Psoas muscle (tissue), 8 donors: Measurements from ENCODE around the gene CCDC85B. TPM values are rescaled to one million over a fixed set of nuclear protein-coding genes. Genes with fewer than 3 reads are reported as not detected.
A peak's percentile ranks its signal among the peaks of the same experiment; 100 is the strongest.
"Not testable (repeated sequence)": the region's sequence is repeated elsewhere in the genome, so short reads cannot be mapped to it uniquely, and the experiment has no call there.

Experiments used
- ATAC-seq, 4 donors: fragments of 200-7000 bp; cut with Tn5 transposase; one replicate each; pipeline ENCODE4 v1.9.1; 2020; ENCODE audit warnings: moderate library complexity in 3 of 4, mild to moderate bottlenecking in 2 of 4
- DNase-seq, 2 donors: peaks; one replicate each; pipeline ENCODE4 v3.0.0-alpha.2; 2020
- H3K27ac ChIP-seq: fragments of 200-600 bp; one replicate; pipeline ENCODE4 v1.8.0; 2022
- H3K27me3 ChIP-seq, 3 donors: fragments of 200-600 bp in 1 of 3; one replicate each; pipeline versions ENCODE4 v1.6.1 to v1.8.0; 2013 to 2022; ENCODE audit warnings: low read length in 2 of 3, mild to moderate bottlenecking in 2 of 3, moderate library complexity in 1 of 3; ENCODE audit not compliant: insufficient read depth in 3 of 3
- H3K36me3 ChIP-seq, 2 donors: fragments of 200-600 bp in 1 of 2; one replicate each; pipeline versions ENCODE4 v1.6.1 to v1.8.0; 2013 to 2022; ENCODE audit warnings: low read depth in 1 of 2, mild to moderate bottlenecking in 1 of 2, moderate library complexity in 1 of 2; ENCODE audit not compliant: insufficient read depth in 1 of 2
- H3K4me1 ChIP-seq: fragments of 200-600 bp; one replicate; pipeline ENCODE4 v1.8.0; 2022
- H3K4me3 ChIP-seq: fragments of 200-600 bp; one replicate; pipeline ENCODE4 v1.8.0; 2022; ENCODE audit warnings: mild to moderate bottlenecking
- H3K9me3 ChIP-seq: fragments of 200-600 bp; one replicate; pipeline ENCODE4 v1.8.0; 2022
- WGBS, 3 donors: extraction: QIAGEN DNeasy Blood & Tissue Kit; methylation state at CpG; one replicate each; pipeline versions ENCODE4 v1.1.6 to v1.1.7; 2013; 5-methylcytosine and 5-hydroxymethylcytosine counted together
- intact Hi-C, 2 donors: fragments of 100-400 bp; cut with DNase I; formaldehyde crosslinking; loops; one replicate each; pipeline versions ENCODE4 v1.11.0 to v1.14.2; 2022
- polyA plus RNA-seq, 3 donors: library from polyadenylated mRNA; stranded (reverse); fragments of 200-250 nt; gene quantifications; one replicate each; pipeline ENCODE4 v1.2.3, GENCODE V29; 2013
- total RNA-seq, 4 donors: library from RNA; stranded (reverse); fragmentation: NEBNext Ultra II Directional in 2 of 4; extraction: Animal tissue kit (Norgen Biotek cat#: 25700) in 2 of 4; gene quantifications; one replicate each; pipeline versions ENCODE4 v1.2.1 to v1.2.4, GENCODE V29; 2021 to 2023
- TF ChIP-seq, protein P1 (sequence below): fragments of 200-600 bp; IDR thresholded peaks from one replicate; pipeline ENCODE4 v1.8.0; 2022; ENCODE audit warnings: antibody characterized with exemption
- donor health status: healthy with polysubstance abuse.
- donor health status: DM: no; HTN: no; CAD: no; lungs with moderate emphysema.
- donor health status: Bipolar disorder and iron deficiency.
- donor health status: healthy.
- donor health status: DM: yes; HTN: yes; CAD: no.
- donor health status: DM: no; HTN: no; CAD: no.
- donor health status: DM: no; HTN: no; CAD: no.
- donor health status: DM: yes; HTN: yes; CAD: no.

Gene CCDC85B
- total and polyA plus RNA-seq, 7 donors = 16.7 to 39.6 (median 26.5) TPM

DNA sequence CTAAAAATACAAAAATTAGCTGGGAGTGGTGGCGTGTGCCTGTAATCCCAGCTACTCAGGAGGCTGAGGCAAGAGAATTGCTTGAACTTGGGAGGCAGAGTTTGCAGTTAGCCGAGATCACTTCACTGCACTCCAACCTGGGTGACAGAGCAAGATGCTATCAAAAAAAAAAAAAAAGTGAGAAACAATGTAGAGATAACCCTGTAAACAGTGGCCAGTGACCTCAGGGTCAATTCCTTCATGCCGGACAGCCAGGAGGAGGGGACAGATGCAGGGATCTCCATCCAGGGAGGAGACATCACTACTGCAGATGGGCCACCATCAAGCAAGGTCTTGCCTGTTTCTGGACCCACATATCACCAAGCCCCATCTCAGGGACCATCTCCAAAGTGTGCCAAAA, 42.7 kb upstream of the CCDC85B start:
- 79 to 89% (median 82%) methylated on average over 3 of the region's 3 CpGs for WGBS, 3 donors

DNA sequence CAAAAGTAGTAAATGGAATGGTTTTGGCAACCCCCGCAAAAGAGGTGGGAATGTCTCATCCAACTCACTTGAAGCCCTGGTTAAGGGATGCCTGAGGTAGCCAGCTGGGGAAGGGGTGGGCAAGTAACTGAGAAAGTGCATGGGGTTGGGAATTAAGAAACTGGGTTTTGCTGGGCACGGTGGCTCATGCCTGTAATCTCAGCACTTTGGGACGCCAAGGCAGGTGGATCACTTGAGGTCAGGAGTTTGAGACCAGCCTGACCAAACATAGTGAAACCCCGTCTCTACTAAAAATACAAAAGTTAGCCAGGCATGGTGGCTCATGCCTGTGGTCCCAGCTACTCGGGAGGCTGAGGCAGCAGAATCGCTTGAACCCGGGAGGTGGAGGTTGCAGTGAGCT, 41.8 kb upstream of the CCDC85B start:
- H3K4me3 ChIP-seq, intact Hi-C loops, H3K4me1 ChIP-seq, DNase-seq, H3K9me3 ChIP-seq, H3K27ac ChIP-seq, H3K27me3 ChIP-seq, ATAC-seq: not testable (repeated sequence)
- peaks cover 0 to 30% of the 10 kb centered on the region in 2 donors for H3K36me3 ChIP-seq
- 54 to 62% (median 61%) methylated on average over 7 of the region's 7 CpGs for WGBS, 3 donors

More for the DNA sequence above, 42.7 kb upstream of the CCDC85B start:
- no peaks in the 10 kb centered on the region for H3K27me3 ChIP-seq
- DNase-seq (no peak), ATAC-seq (no peak)
- TF ChIP-seq, protein P1, sequence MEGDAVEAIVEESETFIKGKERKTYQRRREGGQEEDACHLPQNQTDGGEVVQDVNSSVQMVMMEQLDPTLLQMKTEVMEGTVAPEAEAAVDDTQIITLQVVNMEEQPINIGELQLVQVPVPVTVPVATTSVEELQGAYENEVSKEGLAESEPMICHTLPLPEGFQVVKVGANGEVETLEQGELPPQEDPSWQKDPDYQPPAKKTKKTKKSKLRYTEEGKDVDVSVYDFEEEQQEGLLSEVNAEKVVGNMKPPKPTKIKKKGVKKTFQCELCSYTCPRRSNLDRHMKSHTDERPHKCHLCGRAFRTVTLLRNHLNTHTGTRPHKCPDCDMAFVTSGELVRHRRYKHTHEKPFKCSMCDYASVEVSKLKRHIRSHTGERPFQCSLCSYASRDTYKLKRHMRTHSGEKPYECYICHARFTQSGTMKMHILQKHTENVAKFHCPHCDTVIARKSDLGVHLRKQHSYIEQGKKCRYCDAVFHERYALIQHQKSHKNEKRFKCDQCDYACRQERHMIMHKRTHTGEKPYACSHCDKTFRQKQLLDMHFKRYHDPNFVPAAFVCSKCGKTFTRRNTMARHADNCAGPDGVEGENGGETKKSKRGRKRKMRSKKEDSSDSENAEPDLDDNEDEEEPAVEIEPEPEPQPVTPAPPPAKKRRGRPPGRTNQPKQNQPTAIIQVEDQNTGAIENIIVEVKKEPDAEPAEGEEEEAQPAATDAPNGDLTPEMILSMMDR = no peak
- no peak overlapping the region for H3K27ac ChIP-seq
- H3K4me1 ChIP-seq = no peaks in the 10 kb centered on the region
- H3K36me3 ChIP-seq = peaks cover 0 to 21% of the 10 kb centered on the region in 2 donors
- intact Hi-C loops = no loop called here
- H3K4me3 ChIP-seq = no peak overlapping the region
- H3K9me3 ChIP-seq = peaks cover 4% of the 10 kb centered on the region

DNA sequence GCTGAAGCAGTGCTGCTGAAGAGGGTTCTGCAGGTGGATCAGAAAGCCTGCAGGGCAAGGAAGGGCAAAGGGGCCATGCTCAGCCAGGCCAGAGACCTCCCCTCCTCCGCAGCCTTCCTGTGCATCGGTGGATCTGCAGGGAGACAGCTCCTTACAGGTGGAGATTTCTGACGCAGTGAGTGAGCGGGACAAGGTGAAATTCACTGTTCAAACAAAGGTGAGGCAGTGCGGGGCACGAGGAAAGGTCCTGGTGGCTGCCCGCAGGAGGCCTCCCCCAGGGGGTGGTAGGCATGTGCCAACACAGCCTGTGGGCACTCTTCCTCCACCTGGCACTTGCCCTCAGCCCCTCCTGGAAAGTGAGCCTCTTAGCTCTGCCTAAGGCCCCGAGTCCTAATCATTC, 41.1 kb upstream of the CCDC85B start:
- DNase-seq = no peak
- intact Hi-C loops = no loop called here
- H3K27me3 ChIP-seq = no peaks in the 10 kb centered on the region
- ATAC-seq = no peak
- peaks cover 4 to 37% of the 10 kb centered on the region in 2 donors for H3K36me3 ChIP-seq
- 65 to 73% (median 68%) methylated on average over 8 of the region's 8 CpGs for WGBS, 3 donors
- H3K4me1 ChIP-seq = no peaks in the 10 kb centered on the region
- TF ChIP-seq, protein P1 = no peak
- no peak overlapping the region for H3K4me3 ChIP-seq
- no peak overlapping the region for H3K27ac ChIP-seq
- H3K9me3 ChIP-seq = peaks cover 4% of the 10 kb centered on the region

DNA sequence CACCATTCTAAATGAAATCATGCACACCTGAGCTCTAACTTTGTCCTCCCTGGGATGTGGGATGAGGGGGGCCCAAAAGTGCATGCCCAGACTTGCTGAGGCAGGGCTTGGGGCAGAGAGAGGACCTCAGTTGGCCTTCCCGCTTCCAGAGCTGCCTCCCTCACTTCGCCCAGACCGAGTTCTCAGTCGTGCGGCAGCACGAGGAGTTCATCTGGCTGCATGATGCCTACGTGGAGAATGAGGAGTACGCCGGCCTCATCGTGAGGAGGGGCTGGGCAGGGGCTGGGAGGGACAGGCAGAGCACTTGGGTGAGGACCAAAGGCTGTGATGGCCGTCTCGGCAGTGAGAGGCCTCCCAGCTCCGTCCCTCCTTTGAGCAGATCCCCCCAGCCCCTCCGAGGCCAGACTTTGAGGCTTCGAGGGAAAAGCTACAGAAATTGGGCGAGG, 40.7 kb upstream of the CCDC85B start:
- intact Hi-C loops = no loop called here
- DNase-seq = no peak
- 31 to 42% (median 39%) methylated on average over 16 of the region's 16 CpGs for WGBS, 3 donors

DNA sequence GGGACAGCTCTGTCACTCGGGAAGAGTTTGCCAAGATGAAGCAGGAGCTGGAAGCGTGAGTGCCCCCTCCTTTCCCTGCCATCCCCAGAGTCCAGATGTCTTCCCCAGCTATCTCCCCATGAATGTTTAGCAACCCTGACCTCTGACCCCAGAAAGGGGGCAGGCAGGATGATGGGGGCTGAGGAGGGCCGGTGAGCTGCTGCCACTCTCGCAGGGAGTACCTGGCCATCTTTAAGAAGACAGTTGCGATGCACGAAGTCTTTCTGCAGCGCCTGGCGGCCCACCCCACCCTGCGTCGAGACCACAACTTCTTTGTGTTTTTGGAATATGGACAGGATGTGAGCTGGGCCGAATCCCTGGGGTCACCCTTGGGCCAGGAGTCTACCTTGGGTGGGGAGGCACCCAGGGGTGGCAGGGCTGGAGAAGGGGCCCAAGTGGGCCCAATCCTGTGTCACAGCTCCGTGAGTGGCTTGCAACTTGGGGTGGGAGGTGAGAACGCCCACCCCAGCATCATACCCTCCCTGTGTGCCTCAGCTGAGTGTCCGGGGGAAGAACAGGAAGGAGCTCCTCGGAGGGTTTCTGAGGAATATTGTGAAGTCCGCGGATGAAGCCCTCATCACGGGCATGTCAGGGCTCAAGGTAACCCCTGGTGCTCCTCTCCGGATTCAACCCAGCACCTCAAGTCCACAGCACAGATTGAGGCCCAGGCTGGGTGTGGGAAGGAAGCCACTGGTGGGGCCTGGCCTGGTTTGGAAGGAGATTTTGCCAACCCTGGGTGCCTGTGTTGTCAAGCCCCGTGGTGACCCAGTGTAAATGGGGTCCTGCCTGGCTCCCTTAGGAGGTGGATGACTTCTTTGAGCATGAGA, 40.0 kb upstream of the CCDC85B start:
- Histone ChIP-seq H3K27ac (no peak overlapping the region), H3K36me3 (peaks cover 7 to 48% of the 10 kb centered on the region in 2 donors), H3K9me3 (peaks cover 4% of the 10 kb centered on the region), H3K4me1 (no peaks in the 10 kb centered on the region), H3K27me3 (no peaks in the 10 kb centered on the region), H3K4me3 (no peak overlapping the region)
- ATAC-seq (peak in 2 of 4 donors; percentile 7 to 13), DNase-seq (no peak)
- TF ChIP-seq, protein P1 = no peak
- 65 to 74% (median 72%) methylated on average over 20 of the region's 20 CpGs for WGBS, 3 donors
- intact Hi-C loops = no loop called here

More for the DNA sequence above, 40.7 kb upstream of the CCDC85B start:
- ATAC-seq = peak in 1 of 4 donors; percentile 5
- Histone ChIP-seq H3K27ac (no peak overlapping the region), H3K4me3 (no peak overlapping the region), H3K36me3 (peaks cover 7 to 41% of the 10 kb centered on the region in 2 donors), H3K4me1 (no peaks in the 10 kb centered on the region), H3K9me3 (peaks cover 4% of the 10 kb centered on the region), H3K27me3 (no peaks in the 10 kb centered on the region)
- TF ChIP-seq, protein P1 = no peak
